Stimulated activated CD4-positive, alpha-beta T cell treated with anti-CD3 and anti-CD28 coated beads, Interleukin-2, amount 100 ng/mL, for 48 hours (primary cell): ENCODE data around the gene CD24.
A peak's percentile ranks its signal among the peaks of the same experiment; 100 is the strongest.

Experiments used
- DNase-seq, 2 donors: peaks; one replicate each; pipeline ENCODE4 v3.0.0-alpha.2; 2020

The CD24 gene

DNA sequence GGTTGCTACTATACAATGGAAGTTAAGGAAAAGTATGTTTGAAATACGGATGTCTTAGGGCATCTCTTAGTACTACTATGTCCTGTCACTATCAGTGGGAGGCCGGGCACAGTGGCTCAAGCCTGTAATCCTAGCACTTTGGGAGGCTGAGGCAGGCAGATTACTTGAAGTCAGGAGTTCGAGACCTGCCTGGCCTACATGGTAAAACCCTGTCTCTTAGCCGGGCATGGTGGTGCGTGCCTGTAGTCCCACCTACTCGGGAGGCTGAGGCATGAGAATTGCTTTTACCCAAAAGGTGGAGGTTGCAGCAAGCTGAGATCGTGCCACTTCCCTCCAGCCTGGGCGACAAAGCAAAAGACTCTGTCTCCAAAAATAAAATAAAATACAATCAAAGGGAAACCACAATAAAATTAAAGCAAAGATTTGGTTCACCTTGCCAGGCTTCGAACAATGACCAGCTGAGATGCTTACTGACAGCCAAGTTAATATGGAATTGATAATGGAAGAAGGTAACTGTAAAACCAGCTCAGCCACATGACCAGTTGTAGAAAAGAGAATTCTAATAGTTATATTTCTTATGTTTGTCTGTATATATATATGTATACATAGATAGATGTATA is 6.5 kb downstream of the CD24 start:
- no peak for DNase-seq

DNA sequence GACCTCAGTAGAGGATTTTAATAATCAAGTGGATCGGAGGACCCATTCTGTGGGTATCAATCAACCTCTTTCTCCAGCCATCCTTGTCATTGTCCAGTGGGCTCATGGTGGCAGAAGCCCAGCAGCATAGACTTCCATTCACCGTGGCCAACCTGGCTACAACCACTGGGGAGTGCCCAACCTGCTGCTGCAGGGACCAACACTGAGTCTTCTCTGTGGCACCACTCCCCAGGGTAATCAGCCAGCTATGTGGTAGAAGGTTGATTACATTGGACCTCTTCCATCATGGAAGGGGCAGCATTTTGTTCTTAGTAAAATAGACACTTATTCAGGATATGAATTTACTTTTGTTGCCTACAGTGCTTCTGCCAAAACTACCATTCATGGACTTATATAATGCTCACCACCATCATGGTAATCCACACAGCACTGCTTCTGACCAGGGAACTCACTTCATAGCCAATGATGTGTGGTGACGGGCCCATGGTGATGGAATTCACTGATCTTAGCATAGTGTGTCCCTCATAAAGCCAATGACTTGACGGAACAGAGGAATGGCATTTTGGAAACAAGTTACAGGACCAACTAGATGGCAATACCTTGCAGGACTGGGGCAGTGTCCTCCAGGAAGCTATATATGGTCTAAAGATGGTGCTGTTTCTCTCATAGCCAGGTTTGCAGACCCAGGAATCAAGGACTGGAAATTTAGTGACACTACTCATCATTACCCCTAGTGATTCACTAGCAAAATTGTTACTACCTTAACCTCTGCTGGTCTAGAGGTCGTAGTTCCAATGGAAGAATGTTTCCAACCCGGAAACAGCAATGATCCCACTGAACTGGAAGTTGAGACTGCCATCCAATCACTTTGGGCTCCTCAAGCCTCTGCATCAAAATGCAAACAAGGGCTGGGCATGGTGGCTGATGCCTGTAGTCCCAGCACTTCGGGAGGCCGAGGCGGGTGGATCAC is 7.6 kb downstream of the CD24 start:
- DNase-seq: no peak

DNA sequence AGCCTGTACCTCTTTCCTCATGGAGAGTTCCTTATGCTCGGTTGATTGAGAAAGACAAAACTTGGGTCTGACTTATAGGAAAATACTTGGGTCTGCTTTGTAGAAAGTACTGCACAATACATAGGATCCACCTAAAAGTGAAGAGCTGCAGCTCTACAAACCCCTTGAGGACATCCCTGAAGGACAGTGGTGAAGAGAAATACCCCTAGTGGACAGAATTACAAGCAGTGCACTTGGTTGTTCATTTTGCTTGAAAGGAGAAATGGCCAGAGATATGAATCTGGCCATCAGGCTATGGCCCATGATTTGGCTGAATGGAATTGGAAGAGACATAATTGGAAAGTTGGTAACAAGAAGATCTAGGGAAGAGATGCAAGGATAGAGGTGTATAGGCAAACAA is 8.3 kb downstream of the CD24 start:
- DNase-seq: no peak

- no peak for DNase-seq
Measured at GRCh38 chr6:106964954-106965353, 9.6 kb downstream of the CD24 start.

DNA sequence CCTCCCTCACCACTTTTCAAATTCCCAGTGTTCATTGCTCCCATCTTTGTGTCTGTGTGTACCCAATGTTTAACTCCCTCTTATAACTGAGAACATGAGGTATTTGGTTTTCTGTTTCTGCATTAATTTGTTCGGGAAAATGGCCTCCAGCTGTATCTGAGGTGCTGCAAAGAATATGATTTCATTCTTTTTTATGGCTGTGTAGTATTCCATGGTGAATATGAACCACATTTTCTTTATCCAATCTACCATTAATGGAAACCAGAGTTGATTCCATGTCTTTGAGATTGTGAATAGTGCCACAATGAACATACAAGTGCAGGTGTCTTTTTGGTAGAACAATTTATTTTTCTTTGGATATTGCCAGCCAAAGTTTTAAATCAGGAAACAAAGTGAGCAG is 10.4 kb downstream of the CD24 start:
- DNase-seq: no peak

GRCh38 chr6:106963544-106963943 is 11.0 kb downstream of the CD24 start:
- no peak for DNase-seq

DNA sequence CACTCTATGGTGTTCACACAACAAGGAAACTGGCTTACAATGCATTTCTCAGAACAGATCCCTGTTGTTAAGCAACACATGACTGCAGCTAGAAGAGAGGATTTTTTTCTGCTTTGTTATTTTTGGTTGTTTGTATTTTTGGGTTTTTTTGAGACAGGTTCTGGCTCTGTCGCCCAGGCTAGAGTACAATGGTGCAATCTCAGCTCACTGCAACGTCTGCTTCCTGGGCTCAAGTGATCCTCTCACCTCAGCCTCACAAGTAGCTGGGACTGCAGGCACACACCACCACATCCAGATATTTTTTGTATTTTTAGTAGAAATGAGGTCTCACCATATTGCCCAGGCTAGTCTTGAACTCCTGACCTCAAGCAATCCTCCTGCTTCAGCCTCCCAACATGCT is 12.7 kb downstream of the CD24 start:
- no peak for DNase-seq

DNA sequence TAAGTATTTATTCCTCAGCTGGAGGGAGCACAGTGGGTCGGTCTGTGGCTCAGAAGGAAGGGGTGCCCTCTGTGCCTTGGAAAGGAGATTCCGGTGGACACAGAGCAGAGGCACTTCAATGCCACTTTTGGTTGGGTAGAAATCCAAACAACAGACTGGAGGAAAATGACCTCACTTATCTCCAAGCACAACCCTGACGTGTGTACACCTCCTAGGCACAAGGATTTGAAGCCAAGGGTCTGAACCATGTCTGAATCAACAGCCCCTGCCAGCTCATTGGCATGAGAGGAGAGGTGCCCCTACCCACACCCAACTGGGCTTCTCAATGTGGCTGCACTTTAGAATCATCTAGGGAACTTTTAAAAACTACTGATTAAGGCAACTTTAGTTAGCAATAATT is 13.4 kb downstream of the CD24 start:
- no peak for DNase-seq

GRCh38 chr6:106959985-106960384 is 14.5 kb downstream of the CD24 start:
- no peak for DNase-seq

- DNase-seq: no peak
Measured at GRCh38 chr6:106939848-106940247, 34.7 kb downstream of the CD24 start.

DNA sequence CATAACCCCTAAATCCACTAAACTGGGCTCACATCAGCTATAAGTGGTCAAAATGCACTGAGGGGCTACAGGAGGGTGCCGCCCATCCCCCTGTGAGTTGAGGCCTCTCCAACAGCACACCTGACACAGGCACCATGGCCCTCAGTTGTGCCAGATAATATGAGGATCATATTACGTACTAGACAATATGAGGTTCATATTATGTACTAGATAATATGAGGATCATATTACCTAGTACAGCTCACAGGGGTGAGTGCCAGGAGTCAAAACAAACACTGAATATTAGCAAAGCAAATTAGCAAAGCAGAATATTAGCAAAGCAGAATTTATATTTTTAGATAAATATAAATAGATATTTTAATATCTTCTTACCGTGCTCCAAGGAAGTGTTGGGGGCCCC is 35.3 kb downstream of the CD24 start:
- no peak for DNase-seq

DNA sequence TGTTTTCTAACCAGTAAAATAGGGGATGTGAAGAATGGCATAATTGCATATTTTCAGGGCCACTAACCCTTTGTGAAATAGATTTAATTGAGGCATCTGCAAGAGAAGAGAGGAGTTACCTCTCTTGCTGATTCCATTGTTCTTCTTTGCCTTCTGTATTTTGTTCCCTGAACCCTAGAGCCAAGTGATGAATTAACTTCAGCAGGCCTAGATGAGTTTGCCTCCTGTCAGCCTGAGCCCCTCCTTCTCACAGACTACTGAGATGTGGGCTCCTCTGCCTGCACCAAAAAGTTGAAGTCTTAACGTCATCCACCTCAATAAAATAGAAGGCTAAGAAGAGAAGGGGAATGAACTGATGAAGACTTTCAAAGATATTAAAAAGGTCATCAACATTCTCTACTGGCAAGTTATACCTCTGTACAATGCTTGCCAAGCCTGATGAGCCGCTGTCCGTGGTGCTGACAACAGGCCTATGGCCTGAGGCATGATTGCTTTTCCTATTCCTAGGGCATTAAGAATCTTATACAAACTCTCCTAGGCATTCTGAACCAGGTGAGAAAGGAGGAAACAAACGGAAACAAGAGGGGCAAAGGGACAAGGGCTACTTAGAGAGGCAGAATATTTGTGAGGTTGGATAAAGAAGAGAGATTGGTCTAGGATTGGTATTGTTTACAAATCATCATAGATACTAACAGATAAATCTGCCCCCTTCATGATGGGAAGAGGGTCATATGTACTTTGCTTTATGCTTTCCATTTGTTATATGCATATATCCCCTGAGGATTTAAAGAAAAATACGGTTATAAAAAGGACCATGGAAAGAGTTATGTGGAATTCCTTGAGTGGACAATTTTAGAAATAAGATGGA is 46.8 kb downstream of the CD24 start:
- peak; percentile 12 to 18 for DNase-seq

GRCh38 chr6:106925948-106926347 is 48.6 kb downstream of the CD24 start:
- no peak for DNase-seq

DNA sequence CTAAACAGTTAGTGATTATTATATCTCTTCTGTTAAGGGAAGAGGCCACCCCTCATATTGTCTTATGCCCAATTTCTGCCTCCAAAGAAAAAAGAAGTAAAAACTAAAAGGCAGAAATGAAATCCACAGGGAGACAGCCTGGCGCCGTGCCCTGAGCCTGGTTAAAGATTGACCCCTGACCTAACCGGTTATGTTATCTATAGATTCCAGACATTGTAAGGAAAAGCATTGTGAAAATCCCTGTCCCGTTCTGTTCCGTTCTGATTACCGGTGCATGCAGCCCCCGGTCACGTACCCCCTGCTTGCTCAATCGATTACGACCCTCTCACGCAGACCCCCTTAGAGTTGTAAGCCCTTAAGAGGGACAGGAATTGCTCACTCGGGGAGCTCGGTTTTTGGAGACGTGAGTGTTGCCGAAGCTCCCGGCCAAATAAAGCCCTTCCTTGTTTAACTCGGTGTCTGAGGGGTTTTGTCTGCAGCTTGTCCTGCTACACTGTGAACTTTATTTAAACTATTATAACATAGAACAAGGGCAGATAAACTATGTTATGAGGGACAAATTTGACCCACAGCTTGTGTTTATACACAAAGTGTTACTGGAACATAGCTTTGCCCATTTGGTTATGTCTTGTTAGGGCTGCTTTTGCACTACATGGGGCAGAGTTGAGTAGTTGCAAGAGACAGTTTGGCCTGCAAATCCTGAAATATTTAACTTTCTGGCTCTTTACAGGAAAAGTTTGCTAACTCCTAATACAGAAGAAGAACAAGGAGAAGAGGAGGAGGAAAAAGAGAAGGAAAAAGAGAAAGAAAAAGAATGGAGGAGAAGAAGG is 49.6 kb downstream of the CD24 start:
- no peak for DNase-seq

DNA sequence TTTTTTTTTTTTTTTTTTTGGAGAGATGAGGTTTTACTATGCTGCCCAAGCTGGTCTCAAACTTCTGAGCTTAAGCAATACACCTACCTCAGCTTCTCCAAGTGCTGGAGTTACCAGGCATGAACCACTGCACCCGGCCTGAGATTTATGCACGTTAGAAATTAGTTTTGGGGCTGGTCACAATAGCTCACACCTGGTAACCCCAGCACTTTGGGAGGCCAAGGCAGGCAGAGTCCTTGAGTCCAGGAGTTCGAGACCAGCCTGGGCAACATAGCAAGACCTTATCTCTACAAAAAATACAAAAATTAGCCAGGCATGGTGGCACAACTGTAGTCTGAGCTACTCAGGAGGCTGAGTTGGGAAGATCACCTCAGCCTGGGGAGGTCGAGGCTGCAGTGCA is 51.9 kb downstream of the CD24 start:
- DNase-seq: no peak
